WI38 (cell line): ENCODE results near the gene TCF12.

Experiments
- H3K4me3 ChIP-seq: 2 replicates; pipeline ENCODE4 v1.5.1; 2011; ENCODE audit warnings: low read depth, mild to moderate bottlenecking, control low read depth, low read length
- CTCF ChIP-seq: IDR thresholded peaks from 2 replicates; pipeline ENCODE4 v1.5.1; 2012; ENCODE audit warnings: low read depth, mild to moderate bottlenecking, control low read depth, low read length

The TCF12 gene

GRCh38 chr15:57198131-57198530, 279.7 kb downstream of the TCF12 start:
- no peak for TF ChIP-seq CTCF
- H3K4me3 ChIP-seq: no peak overlapping the region

- no peak overlapping the region for H3K4me3 ChIP-seq
- TF ChIP-seq CTCF: no peak
Observed at GRCh38 chr15:57198654-57199291, 280.3 kb downstream of the TCF12 start.

GRCh38 chr15:57201578-57201977, 283.1 kb downstream of the TCF12 start:
- H3K4me3 ChIP-seq: no peak overlapping the region
- no peak for TF ChIP-seq CTCF

- TF ChIP-seq CTCF: no peak
- H3K4me3 ChIP-seq: no peak overlapping the region
Observed at GRCh38 chr15:57203906-57204305, 285.5 kb downstream of the TCF12 start.

GRCh38 chr15:57205027-57205855, 286.8 kb downstream of the TCF12 start:
- no peak for TF ChIP-seq CTCF
- H3K4me3 ChIP-seq: no peak overlapping the region

GRCh38 chr15:57205996-57206395, 287.6 kb downstream of the TCF12 start:
- H3K4me3 ChIP-seq: no peak overlapping the region
- no peak for TF ChIP-seq CTCF

- no peak overlapping the region for H3K4me3 ChIP-seq
- TF ChIP-seq CTCF: peak; percentile 12; the same call in 1 of the 2 replicates
Observed at GRCh38 chr15:57213862-57214261, 295.4 kb downstream of the TCF12 start.
